IMR-90 (cell line): ENCODE measurements around the gene ADAMTS9.

Experiments
- CEBPB ChIP-seq: IDR thresholded peaks from 2 replicates; pipeline ENCODE4 v1.6.1; 2012; ENCODE audit warnings: low read depth, low read length, improper control_type of control experiment
- CTCF ChIP-seq: conservative IDR thresholded peaks from 2 replicates; pipeline ENCODE4 v1.5.1; 2012; ENCODE audit warnings: mild to moderate bottlenecking, low read depth, low read length, improper control_type of control experiment
- ELK1 ChIP-seq: fragments of 150-350 bp; IDR thresholded peaks from 2 replicates; pipeline ENCODE4 v1.6.1; 2016; ENCODE audit warnings: low read depth, mild to moderate bottlenecking, low read length, moderate library complexity, borderline replicate concordance
- POLR2A ChIP-seq: IDR thresholded peaks from 2 replicates; pipeline ENCODE4 v1.6.1; 2012; ENCODE audit warnings: mild to moderate bottlenecking, low read depth, low read length

GRCh38 chr3:64621275-64621674 is 66.5 kb downstream of the ADAMTS9 start:
- TF ChIP-seq POLR2A, result no peak
- TF ChIP-seq CTCF, result no peak
- TF ChIP-seq ELK1, result no peak
- TF ChIP-seq CEBPB, result no peak
